Smooth muscle cell (in vitro differentiated cells): ENCODE data around the gene RANBP3L. TPM values are rescaled to one million over a fixed set of nuclear protein-coding genes. Genes with fewer than 3 reads are reported as not detected.
A peak's percentile ranks its signal among the peaks of the same experiment; 100 is the strongest.

ENCODE experiments used
- DNase-seq: peaks from one replicate; lab custom pipeline; 2025; ENCODE audit not compliant: unreplicated experiment; lab: John Stamatoyannopoulos, UW
- H2AFZ ChIP-seq: fragments of 200-600 bp; sonication (generic); 2 replicates; pipeline ENCODE4 v1.6.0; 2016; ENCODE audit warnings: antibody characterized with exemption, low read depth, mild to moderate bottlenecking
- H3F3A ChIP-seq: fragments of 200-600 bp; sonication (generic); 2 replicates; pipeline ENCODE4 v1.6.0; 2017; ENCODE audit warnings: antibody characterized with exemption, low read depth
- H3K27ac ChIP-seq: fragments of 200-600 bp; sonication (generic); 2 replicates; pipeline ENCODE4 v1.5.1; 2016; ENCODE audit warnings: low read depth, mild to moderate bottlenecking
- H3K27me3 ChIP-seq: fragments of 200-600 bp; sonication (generic); 2 replicates; pipeline ENCODE4 v1.6.1; 2016; ENCODE audit warnings: low read depth, mild to moderate bottlenecking
- H3K36me3 ChIP-seq: fragments of 200-600 bp; sonication (generic); 2 replicates; pipeline ENCODE4 v1.5.1; 2016; ENCODE audit warnings: low read depth
- H3K4me1 ChIP-seq: fragments of 200-600 bp; sonication (generic); 2 replicates; pipeline ENCODE4 v1.5.1; 2016; ENCODE audit warnings: low read depth
- H3K4me2 ChIP-seq: fragments of 200-600 bp; sonication (generic); 2 replicates; pipeline ENCODE4 v1.6.0; 2016; ENCODE audit warnings: mild to moderate bottlenecking
- H3K4me3 ChIP-seq: fragments of 200-600 bp; sonication (generic); 2 replicates; pipeline ENCODE4 v1.5.1; 2016; ENCODE audit warnings: mild to moderate bottlenecking
- H3K79me2 ChIP-seq: fragments of 200-600 bp; sonication (generic); 2 replicates; pipeline ENCODE4 v1.6.0; 2016; ENCODE audit warnings: low read depth, mild to moderate bottlenecking
- H3K9ac ChIP-seq: fragments of 200-600 bp; sonication (generic); 2 replicates; pipeline ENCODE4 v1.6.0; 2016; ENCODE audit warnings: low read depth
- H3K9me3 ChIP-seq: fragments of 200-600 bp; sonication (generic); replicated peaks from 2 replicates; pipeline ENCODE4 v1.5.1; 2016; ENCODE audit warnings: low read depth
- H4K20me1 ChIP-seq: fragments of 200-600 bp; sonication (generic); 2 replicates; pipeline ENCODE4 v1.6.0; 2016; ENCODE audit warnings: low read depth
- CTCF ChIP-seq: fragments of 200-600 bp; sonication (generic); IDR thresholded peaks from 2 replicates; pipeline ENCODE4 v1.5.1; 2017; ENCODE audit warnings: borderline replicate concordance, mild to moderate bottlenecking, antibody characterized with exemption; ENCODE audit not compliant: insufficient read depth, poor library complexity, severe bottlenecking
- WGBS: methylation state at CpG from one replicate; pipeline ENCODE4 v1.1.7; 2016; ENCODE audit warnings: low lambda C conversion rate; 5-methylcytosine and 5-hydroxymethylcytosine counted together
- polyA plus RNA-seq: library from polyadenylated mRNA; unstranded; fragments of >200 nt; fragmentation: Nextera tagmentation; extraction: Ambion mirVana; gene quantifications from 2 replicates; pipeline ENCODE4 v1.2.1, GENCODE V29; 2016
- total RNA-seq: library from RNA; depleted of rRNA; stranded (reverse); fragments of >200 nt; gene quantifications from 2 replicates; pipeline ENCODE4 v1.2.3, GENCODE V29; 2014

RANBP3L gene
- total and polyA plus RNA-seq, 2 experiments from 2014 or later, result 0.38 to 0.40 TPM

- no peak for DNase-seq
- Histone ChIP-seq H3K9me3 (no peaks in the 10 kb centered on the region), H3K27me3 (no peaks in the 10 kb centered on the region), H4K20me1 (peaks cover 12% of the 10 kb centered on the region), H3K9ac (no peak overlapping the region), H3K79me2 (peaks cover 67% of the 10 kb centered on the region), H3K4me3 (no peak overlapping the region), H3K36me3 (no peaks in the 10 kb centered on the region), H3K4me2 (no peak overlapping the region), H2AFZ (no peak overlapping the region), H3K27ac (no peak overlapping the region), H3K4me1 (peaks cover 16% of the 10 kb centered on the region), H3F3A (peaks cover 8% of the 10 kb centered on the region)
- TF ChIP-seq CTCF, result no peak
- 80% methylated on average over 2 of the region's 2 CpGs for WGBS
Observed at GRCh38 chr5:36238502-36239295, 63.0 kb downstream of the RANBP3L start.

- Histone ChIP-seq H3K36me3 (no peaks in the 10 kb centered on the region), H3K4me3 (peak overlapping the region; percentile 5), H3K79me2 (peaks cover 76% of the 10 kb centered on the region), H3K9me3 (no peaks in the 10 kb centered on the region), H2AFZ (no peak overlapping the region), H3K4me1 (peaks cover 16% of the 10 kb centered on the region), H3K27ac (no peak overlapping the region), H4K20me1 (peaks cover 19% of the 10 kb centered on the region), H3F3A (no peaks in the 10 kb centered on the region), H3K4me2 (no peak overlapping the region), H3K27me3 (no peaks in the 10 kb centered on the region), H3K9ac (no peak overlapping the region)
- TF ChIP-seq CTCF, result no peak
- no peak for DNase-seq
- 86% methylated on average over 2 of the region's 2 CpGs for WGBS
Observed at GRCh38 chr5:36237751-36238150, 64.0 kb downstream of the RANBP3L start.

GRCh38 chr5:36236801-36237200 is 64.9 kb downstream of the RANBP3L start:
- Histone ChIP-seq H3K79me2 (peaks cover 83% of the 10 kb centered on the region), H3K4me2 (no peak overlapping the region)

More at GRCh38 chr5:36236801-36237200, 64.9 kb downstream of the RANBP3L start:
- no peaks in the 10 kb centered on the region for H3F3A ChIP-seq
- no peak for DNase-seq
- H3K4me3 ChIP-seq, result no peak overlapping the region
- H3K27me3 ChIP-seq, result no peaks in the 10 kb centered on the region
- peaks cover 19% of the 10 kb centered on the region for H4K20me1 ChIP-seq
- H3K9ac ChIP-seq, result no peak overlapping the region
- no peak overlapping the region for H2AFZ ChIP-seq
- peaks cover 16% of the 10 kb centered on the region for H3K4me1 ChIP-seq
- no peak overlapping the region for H3K27ac ChIP-seq
- H3K9me3 ChIP-seq, result no peaks in the 10 kb centered on the region
- no peaks in the 10 kb centered on the region for H3K36me3 ChIP-seq
- TF ChIP-seq CTCF, result no peak
